HuH-7.5 (cell line): ENCODE data around the gene RABEPK.
"Not testable (repeated sequence)": the region's sequence is repeated elsewhere in the genome, so short reads cannot be mapped to it uniquely, and the experiment has no call there.

Source experiments
- DNase-seq: peaks from one replicate; pipeline ENCODE4 v3.0.0; 2011; ENCODE audit warnings: low spot score

Gene RABEPK

DNA sequence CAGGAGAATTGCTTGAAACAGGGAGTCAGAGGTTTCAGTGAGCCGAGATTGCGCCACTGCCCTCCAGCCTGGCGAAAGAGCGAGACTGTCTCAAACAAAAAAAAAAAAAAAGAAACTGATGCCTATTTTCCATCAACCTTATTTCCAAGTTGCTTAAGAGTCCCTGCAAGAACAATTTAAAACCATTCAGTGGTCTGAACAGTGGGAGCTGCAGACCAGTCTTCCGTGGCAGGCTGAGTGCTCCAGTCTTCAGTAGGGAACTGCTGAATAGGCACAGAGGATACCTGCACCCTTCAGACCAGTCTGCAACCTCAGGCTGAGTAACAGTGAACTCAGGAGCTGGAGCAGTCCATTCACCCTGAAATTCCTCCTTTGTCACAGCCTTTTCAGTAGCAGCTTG, 5.9 kb upstream of the RABEPK start:
- not testable (repeated sequence) for DNase-seq

DNA sequence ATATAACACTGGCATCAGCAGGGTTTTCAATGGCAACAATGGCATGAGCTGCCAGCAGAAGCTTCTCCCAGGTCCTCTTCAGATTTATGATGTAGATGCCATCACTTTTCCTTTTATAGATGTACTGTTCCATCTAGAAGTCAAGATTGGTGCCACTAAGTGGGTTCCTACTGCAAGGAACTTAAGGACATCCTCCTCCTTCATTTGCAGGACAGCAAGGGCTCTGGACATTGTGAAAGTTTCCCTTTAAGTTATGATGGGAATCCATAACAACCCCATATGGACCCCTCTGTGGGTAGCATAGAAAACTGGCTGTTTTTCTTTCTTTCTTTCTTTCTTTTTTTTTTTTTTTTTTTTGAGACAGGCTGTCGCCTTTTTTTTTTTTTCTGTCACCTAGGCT, 4.8 kb upstream of the RABEPK start:
- not testable (repeated sequence) for DNase-seq

DNA sequence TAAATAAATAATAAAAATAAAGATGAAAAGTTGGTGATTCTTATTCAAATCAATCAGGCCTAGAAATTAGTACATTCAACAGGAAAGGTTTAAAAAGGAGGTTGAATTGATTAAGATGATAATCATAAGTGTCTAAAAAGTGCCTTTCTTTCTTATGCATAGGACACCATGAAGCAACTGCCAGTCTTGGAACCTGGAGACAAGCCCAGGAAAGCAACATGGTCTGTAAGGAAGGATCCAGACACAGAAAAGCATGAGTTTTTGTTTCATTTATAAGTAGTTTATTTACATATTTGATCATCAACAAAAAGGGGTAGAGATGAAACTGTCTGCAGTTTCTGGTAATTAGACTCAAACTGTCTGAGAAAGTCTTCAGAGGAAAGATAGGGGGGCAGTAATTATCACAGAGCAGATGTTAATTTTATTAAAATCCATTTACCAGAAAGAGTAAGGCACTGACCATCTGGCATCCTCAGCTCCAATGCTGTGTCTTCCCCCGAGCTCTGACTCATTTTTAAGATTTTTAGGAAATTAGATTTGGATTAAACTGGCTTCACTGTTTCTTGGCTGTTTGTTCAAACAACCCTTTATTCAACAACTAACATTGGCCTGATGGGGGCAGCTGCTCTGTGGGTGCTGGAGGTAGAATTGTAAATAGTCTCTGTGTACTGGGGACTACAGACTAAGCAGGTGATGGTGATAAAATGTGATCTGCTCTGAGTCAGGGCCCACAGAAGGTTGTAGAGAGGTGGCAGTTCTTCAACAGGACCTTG, 2.7 kb downstream of the RABEPK start:
- DNase-seq = no peak

DNA sequence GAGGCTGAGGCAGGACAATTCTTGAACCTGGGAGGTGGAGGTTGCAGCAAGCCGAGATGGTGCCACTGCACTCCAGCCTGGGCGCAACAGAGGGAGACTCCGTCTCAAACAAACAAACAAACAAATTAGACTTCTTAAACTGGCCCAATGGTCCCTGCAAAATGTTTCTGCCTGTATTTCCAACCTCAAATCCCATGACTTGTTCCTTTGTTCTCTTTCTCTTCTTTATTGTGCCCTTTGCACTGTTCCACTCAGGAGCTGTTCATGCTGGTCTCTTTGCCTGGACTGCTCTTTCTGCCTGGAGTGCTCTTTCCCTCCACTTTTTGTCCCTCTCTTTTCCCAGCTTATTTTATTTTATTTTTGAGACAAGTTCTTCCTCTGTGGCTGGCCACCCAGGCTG, 4.1 kb downstream of the RABEPK start:
- DNase-seq = no peak

DNA sequence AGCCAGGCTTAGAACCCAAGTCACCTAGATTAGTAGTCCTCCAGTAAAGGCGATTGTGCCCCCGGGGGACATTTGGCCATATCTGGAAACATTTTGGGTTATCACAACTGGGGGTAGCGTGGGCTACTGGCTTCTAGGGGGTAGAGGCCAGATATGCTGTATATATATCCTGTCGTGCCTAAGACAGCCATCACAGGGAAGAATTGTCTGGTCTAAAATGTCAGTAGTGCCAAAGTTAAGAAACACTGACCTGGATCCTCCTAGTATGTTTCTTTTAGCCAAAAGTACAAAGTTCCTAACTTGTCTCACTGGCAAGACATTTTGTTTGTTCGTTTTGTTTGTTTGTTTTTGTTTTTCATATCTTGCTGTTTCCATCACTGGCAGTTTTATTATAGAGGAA, 13.8 kb downstream of the RABEPK start:
- no peak for DNase-seq

DNA sequence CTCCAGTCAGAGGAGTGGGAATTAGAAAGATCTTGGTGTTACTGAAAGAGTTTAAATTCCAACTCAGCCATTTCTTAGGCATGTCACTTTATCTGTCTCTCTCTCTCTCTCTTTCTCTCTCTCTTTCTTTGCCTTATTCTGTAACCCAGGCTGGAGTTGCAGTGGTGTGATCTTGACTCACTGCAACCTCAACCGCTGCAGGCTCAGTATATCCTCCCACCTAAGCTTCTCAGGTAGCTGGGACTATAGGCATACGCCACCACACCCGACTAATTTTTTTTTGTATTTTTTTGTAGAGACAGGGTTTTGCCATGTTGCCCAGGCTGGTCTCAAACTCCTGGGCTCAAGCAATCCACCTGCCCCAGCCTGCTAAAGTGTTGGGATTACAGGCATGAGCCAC, 18.3 kb downstream of the RABEPK start:
- no peak for DNase-seq

DNA sequence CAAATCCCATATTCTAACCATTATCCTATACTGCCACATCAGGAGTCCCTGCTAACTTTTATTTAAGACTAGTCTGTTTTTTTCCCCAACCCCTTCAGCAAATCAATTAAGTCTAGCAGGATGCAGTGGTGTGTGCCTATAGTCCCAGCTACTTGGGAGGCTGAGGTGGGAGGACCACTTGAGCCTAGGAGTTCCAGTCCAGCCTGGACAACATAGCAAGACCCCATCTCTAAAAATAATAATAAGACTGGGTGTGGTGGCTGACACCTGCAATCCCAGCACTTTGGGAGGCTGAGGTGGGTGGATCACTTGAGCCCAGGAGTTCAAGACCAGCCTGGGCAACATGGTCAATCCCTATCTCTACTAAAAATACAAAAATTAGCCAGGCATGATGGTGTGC, 24.5 kb downstream of the RABEPK start:
- not testable (repeated sequence) for DNase-seq

DNA sequence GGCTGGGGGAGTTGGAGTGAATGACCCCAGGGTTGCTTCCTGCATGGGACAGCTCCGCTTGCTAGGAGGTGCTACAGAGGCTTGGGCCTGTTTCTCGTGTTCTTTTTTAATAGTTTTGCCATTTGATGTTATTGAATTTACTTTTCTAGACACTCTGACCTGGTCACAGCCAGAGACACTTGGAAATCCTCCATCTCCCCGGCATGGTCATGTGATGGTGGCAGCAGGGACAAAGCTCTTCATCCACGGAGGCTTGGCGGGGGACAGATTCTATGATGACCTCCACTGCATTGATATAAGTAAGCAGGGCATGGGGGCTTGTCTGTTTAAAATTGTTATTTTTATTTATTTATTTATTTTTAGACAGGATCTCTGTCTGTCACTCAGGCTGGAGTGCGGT, 27.4 kb downstream of the RABEPK start:
- no peak for DNase-seq

DNA sequence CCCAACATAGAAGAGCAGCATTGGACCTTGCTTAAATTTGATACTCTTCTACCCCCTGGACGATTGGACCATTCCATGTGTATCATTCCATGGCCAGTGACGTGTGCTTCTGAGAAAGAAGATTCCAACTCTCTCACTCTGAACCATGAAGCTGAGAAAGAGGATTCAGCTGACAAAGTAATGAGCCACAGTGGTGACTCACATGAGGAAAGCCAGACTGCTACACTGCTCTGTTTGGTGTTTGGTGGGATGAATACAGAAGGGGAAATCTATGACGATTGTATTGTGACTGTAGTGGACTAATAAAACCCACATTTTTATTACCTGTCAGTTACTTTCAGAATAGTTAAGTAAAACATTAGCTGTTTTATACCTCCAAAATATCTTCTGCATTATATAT, 33.3 kb downstream of the RABEPK start:
- DNase-seq = no peak

DNA sequence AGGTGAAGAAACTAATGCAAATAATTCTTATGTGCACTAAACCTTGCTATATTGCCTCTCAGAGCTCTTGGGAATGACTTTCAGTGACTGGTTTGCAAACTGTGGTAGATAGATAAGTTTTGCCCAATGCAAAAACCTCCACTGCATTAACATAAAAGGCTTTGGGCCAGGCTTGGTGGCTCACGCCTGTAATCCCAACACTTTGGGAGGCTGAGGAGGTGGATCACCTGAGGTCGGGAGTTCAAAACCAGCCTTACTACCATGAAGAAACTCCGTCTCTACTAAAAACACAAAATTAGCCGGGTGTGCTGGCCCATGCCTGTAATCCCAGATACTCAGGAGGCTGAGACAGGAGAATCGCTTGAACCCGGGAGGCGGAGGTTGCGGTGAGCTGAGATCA, 33.8 kb downstream of the RABEPK start:
- not testable (repeated sequence) for DNase-seq

DNA sequence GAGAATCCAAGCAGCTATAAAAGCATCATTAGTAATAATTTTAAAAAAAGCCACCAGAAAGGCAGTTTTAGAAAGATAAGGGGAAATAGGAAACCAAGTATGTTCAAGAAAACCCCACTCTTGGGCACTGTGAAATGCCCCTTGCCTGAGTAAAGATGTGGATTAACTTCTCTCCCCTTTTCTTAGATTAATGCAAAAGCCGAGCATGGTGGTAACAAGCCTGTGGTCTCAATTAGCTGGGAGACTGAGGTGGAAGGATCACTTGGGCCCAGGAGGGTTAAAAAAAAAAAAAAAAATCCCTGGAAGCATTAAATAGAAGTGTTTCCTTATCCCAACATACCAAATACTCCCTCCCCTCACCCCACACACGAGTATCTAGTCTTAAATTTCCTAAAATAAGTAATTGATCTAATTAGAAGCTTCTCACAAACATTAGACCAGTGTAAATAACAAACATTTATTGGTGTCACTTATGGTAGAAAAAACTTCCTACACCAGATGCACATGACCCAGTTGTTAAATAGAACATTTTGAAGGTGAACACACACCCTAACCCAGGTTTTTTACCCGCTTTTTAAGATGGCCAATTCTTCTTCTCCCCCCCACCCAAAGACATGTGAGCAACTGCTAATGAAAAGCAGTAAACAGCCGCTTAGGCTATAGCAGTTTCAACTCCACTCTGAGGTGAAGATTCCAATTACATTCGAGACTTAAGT, 35.6 kb downstream of the RABEPK start:
- no peak for DNase-seq

DNA sequence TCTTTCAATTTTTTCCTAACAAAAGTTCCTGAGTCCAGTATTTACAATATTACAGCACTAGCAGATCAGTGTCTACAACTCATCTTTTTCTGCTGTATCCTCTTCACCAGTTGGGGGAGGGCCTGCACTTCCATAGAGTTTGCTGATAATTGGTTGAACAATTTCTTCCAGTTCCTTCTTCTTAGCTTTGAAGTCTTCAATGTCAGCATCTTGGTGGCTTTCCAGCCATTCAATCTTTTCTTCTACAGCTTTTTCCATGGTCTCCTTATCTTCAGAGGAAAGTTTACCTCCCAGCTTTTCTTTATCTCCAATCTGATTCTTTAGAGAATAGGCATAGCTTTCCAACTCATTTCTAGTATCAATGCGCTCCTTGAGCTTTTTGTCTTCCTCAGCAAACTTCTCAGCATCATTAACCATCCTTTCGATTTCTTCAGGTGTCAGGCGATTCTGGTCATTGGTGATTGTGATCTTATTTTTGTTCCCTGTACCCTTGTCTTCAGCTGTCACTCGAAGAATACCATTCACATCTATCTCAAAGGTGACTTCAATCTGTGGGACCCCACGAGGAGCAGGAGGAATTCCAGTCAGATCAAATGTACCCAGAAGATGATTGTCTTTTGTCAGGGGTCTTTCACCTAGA, 36.3 kb downstream of the RABEPK start:
- not testable (repeated sequence) for DNase-seq

DNA sequence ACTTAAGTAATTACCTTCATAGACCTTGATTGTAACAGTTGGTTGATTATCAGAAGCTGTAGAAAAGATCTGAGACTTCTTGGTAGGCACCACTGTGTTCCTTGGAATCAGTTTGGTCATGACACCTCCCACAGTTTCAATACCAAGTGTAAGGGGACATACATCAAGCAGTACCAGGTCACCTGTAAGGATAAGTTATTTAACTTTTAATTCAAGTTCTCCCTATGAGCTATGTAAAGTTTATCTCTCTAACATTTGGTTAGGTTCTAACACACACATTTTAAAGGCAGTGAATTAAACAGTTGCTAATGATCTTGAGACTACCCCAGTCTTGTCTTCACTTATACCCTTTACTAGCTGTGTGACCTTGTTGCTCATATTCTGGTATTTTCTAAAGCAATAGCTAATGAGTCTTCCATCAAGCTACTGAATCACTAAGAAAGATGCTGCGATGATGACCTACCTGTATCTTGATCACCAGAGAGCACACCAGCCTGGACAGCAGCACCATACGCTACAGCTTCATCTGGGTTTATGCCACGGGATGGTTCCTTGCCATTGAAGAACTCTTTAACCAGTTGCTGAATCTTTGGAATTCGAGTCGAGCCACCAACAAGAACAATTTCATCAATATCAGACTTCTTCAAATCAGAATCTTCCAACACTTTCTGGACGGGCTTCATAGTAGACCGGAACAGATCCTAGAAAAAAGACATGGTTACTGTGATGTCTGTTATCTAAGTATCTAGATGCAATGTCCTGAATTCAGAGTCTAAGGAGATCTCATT, 38.0 kb downstream of the RABEPK start:
- DNase-seq = no peak

DNA sequence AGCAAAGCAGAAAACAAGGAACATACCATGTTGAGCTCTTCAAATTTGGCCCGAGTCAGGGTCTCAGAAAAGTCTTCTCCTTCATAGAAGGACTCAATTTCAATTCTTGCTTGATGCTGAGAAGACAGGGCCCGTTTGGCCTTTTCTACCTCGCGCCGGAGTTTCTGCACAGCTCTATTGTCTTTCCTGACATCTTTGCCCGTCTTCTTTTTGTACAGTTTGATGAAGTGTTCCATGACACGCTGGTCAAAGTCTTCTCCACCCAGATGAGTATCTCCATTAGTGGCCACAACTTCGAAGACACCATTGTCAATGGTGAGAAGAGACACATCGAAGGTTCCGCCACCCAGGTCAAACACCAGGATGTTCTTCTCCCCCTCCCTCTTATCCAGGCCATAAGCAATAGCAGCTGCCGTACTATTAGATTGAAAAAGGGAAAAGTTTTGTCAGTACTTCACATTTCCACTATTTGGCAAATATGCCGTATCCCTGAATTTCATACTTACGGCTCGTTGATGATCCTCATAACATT, 38.6 kb downstream of the RABEPK start:
- no peak for DNase-seq

DNA sequence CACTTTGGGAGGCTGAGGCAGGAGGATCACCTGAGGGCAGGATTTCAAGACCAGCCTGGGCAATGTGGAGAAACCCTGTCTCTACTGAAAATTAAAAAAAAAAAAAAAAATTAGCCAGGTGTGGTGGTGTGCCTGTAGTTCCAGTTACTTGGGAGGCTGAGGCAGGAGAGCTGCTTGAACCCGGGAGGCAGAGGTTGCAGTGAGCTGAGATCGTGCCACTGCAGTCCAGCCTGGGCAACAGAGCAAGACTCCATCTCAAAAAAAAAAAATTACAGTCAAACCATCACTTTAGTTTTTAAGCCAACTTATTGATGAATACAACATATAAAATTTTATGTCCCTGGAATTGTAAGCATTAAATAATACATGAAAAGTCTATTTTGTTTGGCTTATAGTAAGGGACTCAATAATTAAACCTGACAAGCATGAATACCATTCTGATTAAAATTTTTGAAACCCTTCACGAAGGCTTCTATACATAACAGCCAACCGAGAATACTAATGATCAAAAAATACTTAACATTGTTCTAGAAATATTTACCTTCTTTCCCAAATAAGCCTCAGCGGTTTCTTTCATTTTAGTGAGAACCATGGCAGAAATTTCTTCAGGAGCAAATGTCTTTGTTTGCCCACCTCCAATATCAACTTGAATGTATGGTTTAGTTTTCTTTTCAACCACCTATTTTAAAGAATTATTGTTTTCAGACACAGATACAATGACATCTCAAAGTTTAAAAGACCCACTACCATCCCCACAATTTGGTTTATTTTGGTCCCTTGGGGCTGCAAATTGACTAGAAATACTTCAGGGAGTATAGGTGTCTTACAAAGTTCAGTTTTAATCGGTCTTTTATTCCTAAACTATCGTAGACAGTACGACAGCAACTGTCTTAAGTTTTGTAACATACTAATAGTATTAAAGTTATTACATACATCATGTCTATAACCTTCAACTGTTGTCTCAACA, 39.6 kb downstream of the RABEPK start:
- DNase-seq = no peak

DNA sequence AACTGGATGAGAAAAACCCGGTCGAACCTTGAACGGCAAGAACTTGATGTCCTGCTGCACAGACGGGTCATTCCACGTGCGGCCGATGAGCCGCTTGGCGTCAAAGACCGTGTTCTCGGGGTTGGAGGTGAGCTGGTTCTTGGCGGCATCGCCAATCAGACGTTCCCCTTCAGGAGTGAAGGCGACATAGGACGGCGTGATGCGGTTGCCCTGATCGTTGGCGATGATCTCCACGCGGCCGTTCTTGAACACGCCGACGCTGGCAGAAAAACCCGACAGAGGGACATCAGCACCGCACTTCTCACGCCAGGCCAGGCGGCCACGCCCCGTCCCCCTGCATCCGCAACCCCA, 40.3 kb downstream of the RABEPK start:
- DNase-seq = no peak

DNA sequence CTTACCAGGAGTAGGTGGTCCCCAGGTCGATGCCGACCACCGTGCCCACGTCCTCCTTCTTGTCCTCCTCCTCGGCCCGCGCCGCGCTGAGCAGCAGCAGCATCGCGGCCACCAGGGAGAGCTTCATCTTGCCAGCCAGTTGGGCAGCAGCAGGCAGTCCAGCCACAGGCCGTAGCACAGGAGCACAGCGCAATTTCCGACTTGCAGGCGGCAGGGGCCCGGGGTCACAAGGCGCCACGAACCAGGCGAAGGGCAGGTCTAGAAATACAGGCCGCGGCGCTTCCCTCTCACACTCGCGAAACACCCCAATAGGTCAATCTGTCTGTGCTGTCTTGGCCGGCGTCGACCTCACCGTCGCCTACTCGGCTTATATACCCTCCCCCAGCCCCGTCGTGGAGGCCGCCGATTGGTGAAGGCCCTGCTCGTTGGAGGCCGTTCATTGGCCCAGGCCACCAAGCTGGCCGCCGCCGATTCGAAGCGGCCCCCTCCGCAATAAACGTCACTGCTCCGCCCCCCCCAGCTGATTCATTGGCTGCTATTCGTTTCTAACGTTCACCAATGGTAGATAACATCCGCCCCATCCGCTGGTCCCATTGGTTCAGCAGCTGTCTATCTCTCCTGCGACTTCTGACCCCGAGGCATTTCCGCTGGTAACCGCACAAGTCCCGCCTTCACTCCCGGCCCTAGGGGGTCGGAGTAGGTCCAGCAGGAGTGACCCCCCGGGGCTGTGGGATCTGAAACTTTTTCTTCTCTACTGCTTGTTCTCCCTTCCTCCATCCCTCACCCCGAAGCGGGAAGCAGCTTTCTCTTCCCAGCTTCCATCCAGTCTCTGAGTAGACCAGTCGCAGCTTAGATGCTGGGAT, 40.9 kb downstream of the RABEPK start, which contains the start of gene HSPA5:
Gene HSPA5 (minus strand): TSS at position 344 of the 863 bp plus-strand sequence. CDS start 217 bp downstream, at position 127.
- peak; percentile 96 for DNase-seq

DNA sequence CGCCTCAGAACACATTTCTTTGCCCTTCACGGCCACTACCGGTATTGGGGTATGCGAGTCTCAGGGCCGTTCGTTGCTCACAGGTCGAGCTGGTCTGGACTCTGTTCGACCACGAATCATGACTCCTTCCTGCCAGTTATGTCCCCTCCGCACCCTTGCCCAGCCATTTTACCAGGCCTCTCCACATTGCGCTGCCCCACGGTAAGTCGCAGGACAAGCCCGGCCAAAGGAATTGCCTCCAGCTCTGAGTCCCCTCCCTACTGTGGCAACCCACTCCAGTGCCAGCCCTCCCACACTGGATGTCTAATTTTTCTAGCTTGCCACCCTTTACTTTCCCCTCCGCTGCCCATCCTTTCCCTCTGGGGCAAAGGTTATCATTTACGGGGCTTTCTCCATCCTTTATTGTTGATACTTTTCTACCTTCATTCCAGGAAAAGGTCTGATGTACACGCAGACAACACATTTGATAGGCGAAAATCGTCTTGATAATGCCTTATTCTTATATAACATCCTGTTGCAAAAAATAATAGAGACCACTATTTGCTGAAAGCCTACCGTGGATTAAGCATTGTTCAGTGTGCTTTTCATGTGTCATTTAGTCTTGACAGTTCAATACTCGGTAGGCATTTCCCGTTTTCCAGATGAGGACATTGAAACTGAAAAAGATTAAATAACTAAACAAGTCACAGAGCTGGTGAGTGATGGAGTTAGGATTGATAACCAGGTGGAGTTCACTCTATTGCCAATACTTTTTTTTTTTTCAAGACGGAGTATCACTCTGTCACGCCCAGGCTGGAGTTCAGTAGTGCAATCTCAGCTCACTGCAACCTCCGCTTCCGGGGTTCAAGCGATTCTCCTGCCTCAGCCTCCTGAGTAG, 41.8 kb downstream of the RABEPK start:
- DNase-seq = no peak

DNA sequence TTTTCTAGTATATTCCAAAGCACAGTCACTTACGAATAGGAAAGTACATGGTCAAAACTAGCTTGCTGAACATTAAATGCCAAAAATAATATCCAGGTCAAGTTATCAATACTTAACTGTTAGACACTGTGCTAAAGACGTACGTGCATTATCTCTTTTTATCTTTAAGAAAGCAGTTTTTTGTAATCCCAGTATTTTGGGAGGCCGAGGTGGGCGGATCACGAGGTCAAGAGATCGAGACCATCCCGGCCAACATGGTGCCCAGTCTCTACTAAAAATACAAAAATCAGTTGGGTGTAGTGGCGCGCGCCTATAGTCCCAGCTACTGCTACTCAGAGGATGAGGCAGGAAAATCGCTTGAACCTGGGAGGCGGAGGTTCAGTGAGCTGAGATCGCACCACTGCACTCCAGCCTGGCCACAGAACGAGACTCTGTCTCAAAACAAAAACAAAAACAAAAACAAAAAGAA, 43.5 kb downstream of the RABEPK start:
- no peak for DNase-seq
